Gastroesophageal sphincter (tissue), 3 donors: ENCODE data around the gene UCHL5.

ENCODE experiments used
- CTCF ChIP-seq, 4 experiments: fragments of 200-600 bp in 2 of 4; fragments of 450-650 bp in 2 of 4; sonication (generic) in 1 of 4; IDR thresholded peaks; one replicate each; pipeline ENCODE4 v1.5.1; 2017 to 2019; ENCODE audit warnings: antibody characterized with exemption in 4 of 4, mild to moderate bottlenecking in 2 of 4, moderate library complexity in 2 of 4
- POLR2A ChIP-seq, 2 donors: fragments of 450-650 bp; IDR thresholded peaks; one replicate each; pipeline ENCODE4 v1.6.1; 2017; ENCODE audit warnings: antibody characterized with exemption in 2 of 2, mild to moderate bottlenecking in 2 of 2, moderate library complexity in 1 of 2
- POLR2AphosphoS5 ChIP-seq: sonication (generic); formaldehyde crosslinking; IDR thresholded peaks from one replicate; pipeline ENCODE4 v1.6.1; 2017; ENCODE audit warnings: antibody characterized with exemption

GRCh38 chr1:192994141-192994540, 65.0 kb downstream of the UCHL5 start:
- TF ChIP-seq CTCF (IDR thresholded peaks at IDR 0.05) (no peak), POLR2AphosphoS5 (no peak), POLR2A (IDR thresholded peaks at IDR 0.05) (no peak)
